ENCODE data around the gene STK32B.

DNA sequence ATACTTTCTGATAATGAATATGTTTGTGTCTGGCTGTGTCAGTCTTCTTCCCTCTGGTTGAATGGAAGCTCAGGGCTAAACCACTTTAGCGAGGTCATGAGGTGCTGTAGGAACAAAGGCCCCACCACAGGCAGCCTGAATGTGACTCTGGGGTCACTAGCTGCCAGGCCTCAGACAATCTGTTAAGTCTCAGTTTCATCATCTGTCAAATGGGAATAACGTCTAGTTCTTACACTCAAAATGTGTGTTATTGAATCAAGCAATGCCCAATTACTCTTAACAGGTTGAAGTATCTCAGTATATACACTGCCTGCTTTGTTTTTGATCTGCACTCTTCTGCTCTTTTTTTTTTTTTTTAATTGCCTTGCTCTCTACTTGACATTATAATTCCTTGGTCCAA, 148.6 kb downstream of the STK32B start:
- TF ChIP-seq, protein P1, sequence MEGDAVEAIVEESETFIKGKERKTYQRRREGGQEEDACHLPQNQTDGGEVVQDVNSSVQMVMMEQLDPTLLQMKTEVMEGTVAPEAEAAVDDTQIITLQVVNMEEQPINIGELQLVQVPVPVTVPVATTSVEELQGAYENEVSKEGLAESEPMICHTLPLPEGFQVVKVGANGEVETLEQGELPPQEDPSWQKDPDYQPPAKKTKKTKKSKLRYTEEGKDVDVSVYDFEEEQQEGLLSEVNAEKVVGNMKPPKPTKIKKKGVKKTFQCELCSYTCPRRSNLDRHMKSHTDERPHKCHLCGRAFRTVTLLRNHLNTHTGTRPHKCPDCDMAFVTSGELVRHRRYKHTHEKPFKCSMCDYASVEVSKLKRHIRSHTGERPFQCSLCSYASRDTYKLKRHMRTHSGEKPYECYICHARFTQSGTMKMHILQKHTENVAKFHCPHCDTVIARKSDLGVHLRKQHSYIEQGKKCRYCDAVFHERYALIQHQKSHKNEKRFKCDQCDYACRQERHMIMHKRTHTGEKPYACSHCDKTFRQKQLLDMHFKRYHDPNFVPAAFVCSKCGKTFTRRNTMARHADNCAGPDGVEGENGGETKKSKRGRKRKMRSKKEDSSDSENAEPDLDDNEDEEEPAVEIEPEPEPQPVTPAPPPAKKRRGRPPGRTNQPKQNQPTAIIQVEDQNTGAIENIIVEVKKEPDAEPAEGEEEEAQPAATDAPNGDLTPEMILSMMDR (IDR thresholded peaks at IDR 0.05) = no peak
- TF ChIP-seq POLR2A (IDR thresholded peaks at IDR 0.05) = no peak
